ENCODE data around the gene TAGAP.

GRCh38 chr6:159082039-159082815, 37.4 kb upstream of the TAGAP start:
- TF ChIP-seq CTCF (IDR thresholded peaks at IDR 0.05; ENCODE audit: extremely low read depth in 1 of 2, insufficient read depth in 1 of 2, low read depth in 1 of 2, low read length in 2 of 2), result no peak
- TF ChIP-seq POLR2AphosphoS5 (IDR thresholded peaks at IDR 0.05; ENCODE audit: insufficient read depth, low read depth, low read length), result no peak
- no peak for TF ChIP-seq MAX (IDR thresholded peaks at IDR 0.05; ENCODE audit: insufficient read depth, insufficient read length)
